H1 (cell line): ENCODE measurements around the gene PLXDC2. TPM values are rescaled to one million over a fixed set of nuclear protein-coding genes. Genes with fewer than 3 reads are reported as not detected.

ENCODE experiments used
- CTCF ChIA-PET: fragments of 300-600 bp; sonication (Branson Sonifier 250); formaldehyde crosslinking; loops from one replicate; lab custom pipeline; 2021; ENCODE audit not compliant: partially characterized antibody; lab: Charles Lee
- POLR2A ChIA-PET: fragments of 300-600 bp; sonication (Branson Sonifier 250); formaldehyde crosslinking; loops from one replicate; lab custom pipeline; 2021; ENCODE audit warnings: inconsistent platforms; ENCODE audit not compliant: partially characterized antibody; lab: Charles Lee
- DNase-seq, 2 experiments: peaks; one replicate each; pipeline versions ENCODE4 v3.0.0 to v3.0.0-alpha.2; 2010 to 2022; ENCODE audit warnings: low spot score in 2 of 2, low read depth in 1 of 2, mixed read lengths in 1 of 2
- FAIRE-seq: peaks from 2 replicates; lab custom pipeline; 2011; peaks lifted over from hg19 to GRCh38; lab: Jason Lieb, UNC
- H2AFZ ChIP-seq: 2 replicates; pipeline ENCODE4 v1.8.1; 2012; ENCODE audit warnings: low read length, inconsistent platforms
- H2AK5ac ChIP-seq: 2 replicates; pipeline ENCODE4 v1.6.1; 2013; ENCODE audit warnings: low read depth, low read length
- H2BK120ac ChIP-seq: replicated peaks from 2 replicates; pipeline ENCODE3; 2013; ENCODE audit warnings: low read depth, low read length, inconsistent platforms
- H2BK12ac ChIP-seq: 2 replicates; pipeline ENCODE4 v1.6.1; 2013; ENCODE audit warnings: low read depth, low read length
- H2BK15ac ChIP-seq: 2 replicates; pipeline ENCODE4 v1.6.1; 2013; ENCODE audit warnings: low read length
- H2BK20ac ChIP-seq: 2 replicates; pipeline ENCODE4 v1.6.1; 2013; ENCODE audit warnings: low read length
- H2BK5ac ChIP-seq: 2 replicates; pipeline ENCODE4 v1.6.1; 2013; ENCODE audit warnings: low read depth, low read length
- H3K14ac ChIP-seq: 2 replicates; pipeline ENCODE4 v1.6.1; 2013; ENCODE audit warnings: inconsistent platforms; ENCODE audit not compliant: insufficient read length
- H3K18ac ChIP-seq: 2 replicates; pipeline ENCODE4 v1.6.1; 2013; ENCODE audit warnings: low read length; ENCODE audit errors: extremely low read depth
- H3K23ac ChIP-seq: 2 replicates; pipeline ENCODE4 v1.6.1; 2013; ENCODE audit warnings: inconsistent platforms; ENCODE audit not compliant: insufficient read length
- H3K23me2 ChIP-seq: 2 replicates; pipeline ENCODE4 v1.6.1; 2013; ENCODE audit warnings: low read depth, low read length
- H3K27ac ChIP-seq: 2 replicates; pipeline ENCODE4 v1.6.1; 2011; ENCODE audit warnings: low read depth, low read length, inconsistent platforms
- H3K27me3 ChIP-seq, 4 experiments: replicated peaks in 1 of 4; 1 replicate in 1 of 4; 2 replicates in 3 of 4; pipeline versions ENCODE4 v1.6.1 to v1.8.1; 2011 to 2013; ENCODE audit warnings: low read length in 3 of 4, mild to moderate bottlenecking in 3 of 4, inconsistent platforms in 2 of 4, mixed read lengths in 2 of 4, moderate library complexity in 1 of 4; ENCODE audit not compliant: control insufficient read depth in 3 of 4, insufficient read depth in 3 of 4; ENCODE audit errors: extremely low read depth in 1 of 4
- H3K36me3 ChIP-seq, 4 experiments: 2 replicates each; pipeline versions ENCODE4 v1.6.1 to v1.8.1; 2011 to 2013; ENCODE audit warnings: mild to moderate bottlenecking in 4 of 4, low read length in 3 of 4, moderate library complexity in 2 of 4, control low read depth in 1 of 4, inconsistent platforms in 1 of 4; ENCODE audit not compliant: insufficient read depth in 4 of 4, control insufficient read depth in 2 of 4
- H3K4ac ChIP-seq: replicated peaks from 2 replicates; pipeline ENCODE3; 2013; ENCODE audit warnings: low read length, low read depth, mixed read lengths, inconsistent platforms; ENCODE audit not compliant: insufficient read length
- H3K4me1 ChIP-seq, 4 experiments: replicated peaks in 1 of 4; 1 replicate in 1 of 4; 2 replicates in 3 of 4; pipeline versions ENCODE4 v1.6.1 to v1.8.1; 2011 to 2013; ENCODE audit warnings: low read length in 3 of 4, inconsistent platforms in 2 of 4, mixed read lengths in 1 of 4; ENCODE audit not compliant: insufficient read depth in 4 of 4, control insufficient read depth in 3 of 4
- H3K4me2 ChIP-seq, 2 experiments: 2 replicates each; pipeline versions ENCODE4 v1.6.1 to v1.8.1; 2011 to 2013; ENCODE audit warnings: low read depth in 2 of 2, low read length in 2 of 2, control low read depth in 1 of 2, inconsistent platforms in 1 of 2, mild to moderate bottlenecking in 1 of 2; ENCODE audit not compliant: insufficient read depth in 1 of 2
- H3K4me3 ChIP-seq, 4 experiments: fragments of 200-600, 300-600 bp in 1 of 4; sonication (generic), shearing (Covaris generic), sonication (Bioruptor Twin) in 1 of 4; 2 replicates each; pipeline versions ENCODE4 v1.5.1 to v1.8.1; 2011 to 2016; ENCODE audit warnings: low read length in 4 of 4, low read depth in 3 of 4, control low read depth in 2 of 4, inconsistent platforms in 2 of 4, mild to moderate bottlenecking in 2 of 4, mixed read lengths in 1 of 4, moderate library complexity in 1 of 4; ENCODE audit not compliant: insufficient read depth in 2 of 4; ENCODE audit errors: extremely low read depth in 1 of 4
- H3K56ac ChIP-seq: replicated peaks from 2 replicates; pipeline ENCODE3; 2013; ENCODE audit warnings: low read depth, mild to moderate bottlenecking, mixed read lengths, low read length, inconsistent platforms; ENCODE audit not compliant: insufficient read length
- H3K79me1 ChIP-seq: 2 replicates; pipeline ENCODE4 v1.6.1; 2013; ENCODE audit warnings: low read depth, low read length, control low read depth
- H3K79me2 ChIP-seq, 2 experiments: 2 replicates each; pipeline versions ENCODE4 v1.6.1 to v1.8.1; 2012 to 2013; ENCODE audit warnings: low read length in 2 of 2, mild to moderate bottlenecking in 2 of 2, inconsistent platforms in 1 of 2; ENCODE audit not compliant: insufficient read depth in 2 of 2, control insufficient read depth in 1 of 2
- H3K9ac ChIP-seq, 4 experiments: replicated peaks in 1 of 4; 1 replicate in 1 of 4; 2 replicates in 3 of 4; pipeline versions ENCODE4 v1.6.1 to v1.8.1; 2011 to 2013; ENCODE audit warnings: low read depth in 3 of 4, low read length in 3 of 4, control low read depth in 2 of 4, mild to moderate bottlenecking in 2 of 4, moderate library complexity in 2 of 4, inconsistent platforms in 1 of 4; ENCODE audit errors: extremely low read depth in 1 of 4
- H3K9me3 ChIP-seq, 2 experiments: 2 replicates each; pipeline versions ENCODE4 v1.6.1 to v1.8.1; 2012 to 2013; ENCODE audit warnings: mild to moderate bottlenecking in 2 of 2, moderate library complexity in 2 of 2, control low read depth in 1 of 2, inconsistent platforms in 1 of 2, low read depth in 1 of 2, low read length in 1 of 2, mixed read lengths in 1 of 2; ENCODE audit not compliant: insufficient read depth in 2 of 2
- H4K20me1 ChIP-seq, 2 experiments: replicated peaks in 1 of 2; 2 replicates each; pipeline versions ENCODE3 to v1.8.1; 2011 to 2013; ENCODE audit warnings: inconsistent platforms in 2 of 2, low read length in 2 of 2, mild to moderate bottlenecking in 1 of 2; ENCODE audit not compliant: insufficient read depth in 2 of 2, control insufficient read depth in 1 of 2
- H4K5ac ChIP-seq: 2 replicates; pipeline ENCODE4 v1.6.1; 2013; ENCODE audit warnings: low read length, low read depth, mixed read lengths, inconsistent platforms; ENCODE audit not compliant: insufficient read length
- H4K8ac ChIP-seq: 2 replicates; pipeline ENCODE4 v1.8.0; 2013; ENCODE audit warnings: mild to moderate bottlenecking, moderate library complexity, low read length, inconsistent platforms; ENCODE audit not compliant: insufficient read depth; ENCODE audit errors: extremely low read depth
- H4K91ac ChIP-seq: replicated peaks from 2 replicates; pipeline ENCODE3; 2013; ENCODE audit warnings: low read length, mixed read lengths, inconsistent platforms; ENCODE audit not compliant: insufficient read length
- BCL11A ChIP-seq, 2 experiments: IDR thresholded peaks; one replicate each; pipeline ENCODE4 v1.6.1; 2011; ENCODE audit warnings: low read depth in 2 of 2, low read length in 2 of 2, mild to moderate bottlenecking in 2 of 2
- CHD2 ChIP-seq: IDR thresholded peaks from 2 replicates; pipeline ENCODE4 v1.6.1; 2012; ENCODE audit warnings: low read length, improper control_type of control experiment
- E2F6 ChIP-seq: IDR thresholded peaks from 2 replicates; pipeline ENCODE4 v1.6.1; 2012; ENCODE audit warnings: inconsistent platforms
- GTF2F1 ChIP-seq: IDR thresholded peaks from 2 replicates; pipeline ENCODE4 v1.6.1; 2012; ENCODE audit warnings: low read depth, low read length, improper control_type of control experiment, borderline replicate concordance
- KDM1A ChIP-seq: fragments of 200-600, 300-600 bp; sonication (generic); IDR thresholded peaks from 2 replicates; pipeline ENCODE4 v1.7.1; 2016; ENCODE audit warnings: mild to moderate bottlenecking, low read length, borderline replicate concordance
- SAP30 ChIP-seq: fragments of 300-600 bp; sonication (generic); IDR thresholded peaks from 2 replicates; pipeline ENCODE4 v1.7.1; 2012; ENCODE audit warnings: low read length, moderate library complexity, mild to moderate bottlenecking, inconsistent platforms; ENCODE audit not compliant: insufficient read depth, insufficient replicate concordance
- TAF7 ChIP-seq: optimal IDR thresholded peaks from 2 replicates; pipeline ENCODE3; 2011; ENCODE audit warnings: low read depth, mild to moderate bottlenecking, inconsistent platforms, low read length, moderate library complexity, borderline replicate concordance
- USF2 ChIP-seq: IDR thresholded peaks from 2 replicates; pipeline ENCODE4 v1.6.1; 2011; ENCODE audit warnings: low read length, improper control_type of control experiment
- ZNF274 ChIP-seq: IDR thresholded peaks from 2 replicates; pipeline ENCODE4 v1.7.0; 2012; ENCODE audit warnings: low read length, borderline replicate concordance; ENCODE audit errors: extremely low read depth
- WGBS, 2 experiments: shearing (Covaris generic) in 1 of 2; methylation state at CpG; one replicate each; pipeline versions ENCODE4 v1.1.6 to v1.1.7; 2013 to 2015; ENCODE audit warnings: low lambda C conversion rate in 2 of 2, mixed read lengths in 2 of 2, inconsistent platforms in 1 of 2, low coverage in 1 of 2, missing lambda C conversion rate in 1 of 2; ENCODE audit not compliant: insufficient replicate concordance in 2 of 2, insufficient coverage in 1 of 2, insufficient read length in 1 of 2; ENCODE audit errors: extremely low coverage in 1 of 2, missing lambda C conversion rate in 1 of 2; 5-methylcytosine and 5-hydroxymethylcytosine counted together
- polyA plus RNA-seq, 7 experiments: library from polyadenylated mRNA; depleted of rRNA in 3 of 7; stranded (reverse) in 5 of 7; unstranded in 2 of 7; fragments of >200 nt in 5 of 7; fragments of 200-250 nt in 2 of 7; gene quantifications; 1 replicate in 5 of 7; 2 replicates in 1 of 7; 4 replicates in 1 of 7; pipeline versions ENCODE4 v1.2.1 to v1.2.3, GENCODE V29; 2011 to 2013; ENCODE audit warnings: missing spikeins in 2 of 7, mixed read lengths in 2 of 7
- total RNA-seq: library from RNA; stranded (reverse); fragmentation: NEBNext Ultra II Directional; extraction: Animal tissue kit (Norgen Biotek cat#: 25700); gene quantifications from 2 replicates; pipeline ENCODE4 v1.2.1, GENCODE V29; 2021

PLXDC2 gene
- total and polyA plus RNA-seq, 2 of the 8 experiments (the other 6 are each of a cell fraction or from before 2014, with no cell fraction given): 23.0 to 40.5 TPM

GRCh38 chr10:19931894-19932590, 115.8 kb downstream of the PLXDC2 start:
- Histone ChIP-seq H4K8ac (no peak overlapping the region), H3K9me3 (no peaks in the 10 kb centered on the region), H3K14ac (no peak overlapping the region), H3K79me1 (no peaks in the 10 kb centered on the region; the same call in 1 of the 2 replicates), H3K23ac (no peak overlapping the region), H3K4ac (no peak overlapping the region), H3K56ac (no peak overlapping the region), H3K23me2 (no peaks in the 10 kb centered on the region), H2BK20ac (no peak overlapping the region), H2BK5ac (no peak overlapping the region), H3K79me2 (peaks cover 0 to 46% of the 10 kb centered on the region in 2 experiments; a peak in 2 of 4 replicates), H3K27me3 (no peaks in the 10 kb centered on the region), H2BK120ac (no peak overlapping the region), H4K5ac (no peak overlapping the region), H3K27ac (no peak overlapping the region), H3K4me2 (no peak overlapping the region), H2AK5ac (no peak overlapping the region), H2BK15ac (no peak overlapping the region), H3K36me3 (no peaks in the 10 kb centered on the region), H3K4me3 (no peak overlapping the region), H3K4me1 (peaks cover 0 to 3% (median 0%) of the 10 kb centered on the region in 4 experiments; a peak in 1 of 7 replicates), H4K20me1 (peaks cover 0 to 3% of the 10 kb centered on the region in 2 experiments), H3K9ac (no peak overlapping the region), H4K91ac (no peak overlapping the region), H2AFZ (no peak overlapping the region), H3K18ac (no peak overlapping the region), H2BK12ac (no peak overlapping the region)
- CTCF ChIA-PET: interaction anchor here (0.6 to 2.1 kb wide), 4 partner anchors 10 to 1025 kb away, joined by 3 to 8 read pairs (median 4); no protein-coding TSS in a partner anchor
- no peak for TF ChIP-seq SAP30
- no peak for TF ChIP-seq ZNF274
- no peak for TF ChIP-seq E2F6
- TF ChIP-seq CHD2: no peak
- TF ChIP-seq KDM1A: no peak
- no peak for TF ChIP-seq TAF7
- no peak for TF ChIP-seq BCL11A (IDR thresholded peaks at IDR 0.05; ENCODE audit: low read depth in 2 of 2, low read length in 2 of 2)
- no peak for TF ChIP-seq GTF2F1
- TF ChIP-seq USF2: no peak
- peak; percentile 19 for FAIRE-seq
- 92% methylated on average over 4 of the region's 4 CpGs; no CpG with 5 or more reads in 1 of the 2 experiments for WGBS, 2 experiments
- no peak for DNase-seq
- POLR2A ChIA-PET: no interaction called here
